GM18951 (cell line): ENCODE measurements around the gene DTX2.
"Not testable (repeated sequence)": the region's sequence is repeated elsewhere in the genome, so short reads cannot be mapped to it uniquely, and the experiment has no call there.

Experiments
- POLR2A ChIP-seq: IDR thresholded peaks from 4 replicates; pipeline ENCODE4 v1.6.1; 2011; ENCODE audit warnings: mild to moderate bottlenecking; ENCODE audit not compliant: insufficient read length, insufficient read depth; ENCODE audit errors: extremely low read depth
- in situ Hi-C: fragments of 300-500 bp; cut with MboI; formaldehyde crosslinking; loops from one replicate; pipeline ENCODE4 v1.12.0; 2022; ENCODE audit warnings: low sequenced_read_pairs, mixed read lengths, inconsistent platforms; ENCODE audit not compliant: unreplicated experiment

Gene DTX2

DNA sequence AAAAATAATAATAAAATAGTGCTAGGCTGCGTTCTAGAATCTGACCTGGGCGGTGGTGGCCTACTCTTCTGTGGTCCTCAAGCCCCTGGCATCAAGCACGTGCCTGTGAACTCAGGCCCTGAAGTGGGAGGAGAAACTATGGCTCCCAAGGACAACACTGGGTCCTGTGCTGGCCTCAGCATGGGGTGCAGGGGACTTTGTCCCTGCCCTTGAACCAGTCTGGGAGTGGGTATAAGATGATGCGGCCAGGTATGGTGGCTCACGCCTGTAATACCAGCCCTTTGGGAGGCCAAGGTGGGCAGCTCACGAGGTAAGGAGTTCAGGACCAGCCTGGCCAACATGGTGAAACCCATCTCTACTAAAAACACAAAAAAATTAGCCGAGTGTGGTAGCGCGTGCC lies 31.3 kb upstream of the DTX2 start:
- in situ Hi-C loops, result loop anchor here (25.0 kb wide), 1 partner anchor 182 kb away; no protein-coding TSS in a partner anchor
- TF ChIP-seq POLR2A, result no peak

- in situ Hi-C loops, result loop anchor here (25.0 kb wide), 1 partner anchor 181 kb away; no protein-coding TSS in a partner anchor
- no peak for TF ChIP-seq POLR2A
Observed at GRCh38 chr7:76430836-76431235, 30.7 kb upstream of the DTX2 start.

GRCh38 chr7:76437873-76438272 lies 23.6 kb upstream of the DTX2 start:
- in situ Hi-C loops, result loop anchor here (25.0 kb wide), 1 partner anchor 174 kb away; no protein-coding TSS in a partner anchor

DNA sequence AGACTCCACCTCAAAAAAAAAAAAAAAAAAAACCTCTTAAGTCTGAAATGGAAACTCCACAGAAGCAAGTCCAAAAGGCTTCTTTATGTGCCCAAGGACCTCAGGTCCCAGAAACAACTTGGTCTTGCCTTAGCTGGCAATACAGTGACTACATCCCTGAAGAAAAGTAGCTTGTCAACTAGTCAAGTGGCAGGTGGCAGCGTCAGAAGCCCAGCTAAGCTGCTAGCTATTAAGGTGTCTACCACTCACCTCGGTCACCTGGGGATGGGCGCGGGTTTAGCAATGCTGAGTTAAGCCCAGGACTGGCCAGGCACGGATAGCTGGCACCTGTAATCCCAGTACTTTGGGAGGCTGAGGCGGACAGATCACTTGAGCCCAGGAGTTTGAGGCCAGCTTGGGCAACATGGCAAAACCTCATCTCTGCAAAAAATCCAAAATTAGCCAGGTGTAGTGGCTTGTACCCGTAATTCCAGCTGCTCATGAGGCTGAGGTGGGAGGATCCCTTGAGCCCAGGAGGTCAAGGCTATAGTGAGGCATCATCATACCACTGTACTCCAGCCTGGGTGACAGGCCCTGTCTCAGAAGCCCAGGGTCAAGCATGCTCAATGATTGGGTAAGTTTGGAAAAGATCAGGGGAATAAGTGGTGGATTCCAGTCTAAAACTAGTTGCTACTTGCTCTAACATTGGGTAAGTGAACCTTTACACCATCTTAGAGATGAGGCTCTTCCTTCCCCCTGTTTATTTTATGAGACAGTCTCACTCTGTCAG lies 22.2 kb upstream of the DTX2 start:
- in situ Hi-C loops, result loop anchor here (25.0 kb wide), 1 partner anchor 173 kb away; no protein-coding TSS in a partner anchor

GRCh38 chr7:76440404-76440803 lies 21.1 kb upstream of the DTX2 start:
- in situ Hi-C loops, result loop anchor here (25.0 kb wide), 1 partner anchor 172 kb away; no protein-coding TSS in a partner anchor

DNA sequence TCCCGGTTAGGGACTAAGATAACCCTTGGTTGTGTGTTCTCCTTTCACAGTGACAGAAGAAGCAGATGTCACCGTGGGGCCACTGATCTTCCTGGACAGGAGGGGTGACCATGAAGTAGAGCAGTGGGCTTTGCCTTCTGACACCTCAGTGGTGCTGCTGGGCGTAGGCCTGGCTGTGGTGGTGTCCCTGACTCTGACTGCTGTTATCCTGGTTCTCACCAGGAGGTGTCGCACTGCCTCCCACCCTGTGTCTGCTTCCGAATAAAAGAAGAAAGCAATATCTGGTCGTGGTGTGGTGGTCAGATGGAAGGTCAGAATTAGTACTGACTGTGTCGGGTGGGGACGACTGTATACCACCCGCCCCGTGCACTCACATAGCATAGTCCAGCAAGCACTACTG lies 19.7 kb upstream of the DTX2 start:
- in situ Hi-C loops, result loop anchor here (25.0 kb wide), 1 partner anchor 171 kb away; no protein-coding TSS in a partner anchor

- in situ Hi-C loops, result loop anchor here (25.0 kb wide), 1 partner anchor 169 kb away; no protein-coding TSS in a partner anchor
Observed at GRCh38 chr7:76442664-76443446, 18.7 kb upstream of the DTX2 start.

- in situ Hi-C loops, result loop anchor here (25.0 kb wide), 1 partner anchor 168 kb away; no protein-coding TSS in a partner anchor
Observed at GRCh38 chr7:76443846-76444245, 17.7 kb upstream of the DTX2 start.

DNA sequence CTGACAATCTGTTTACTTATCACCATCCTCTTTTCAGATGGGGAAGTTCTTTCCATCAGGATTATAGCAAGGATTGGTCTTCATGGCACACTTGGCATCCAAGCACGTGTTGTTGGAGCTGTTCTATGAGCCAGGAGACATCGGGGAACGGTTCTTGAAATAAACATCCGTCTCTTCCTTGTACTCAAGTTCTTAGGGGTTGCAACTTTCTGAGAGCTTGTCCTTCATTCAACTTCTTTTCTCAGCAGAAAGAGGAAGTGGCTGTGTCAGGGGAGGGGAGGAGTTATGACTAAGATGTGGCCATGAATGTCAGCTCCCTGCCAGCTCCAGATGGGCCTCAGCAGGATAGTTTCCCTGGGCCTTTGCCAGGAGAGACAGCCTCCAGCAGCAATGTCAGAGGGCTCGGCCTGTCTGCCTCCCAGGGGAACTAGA lies 15.9 kb upstream of the DTX2 start:
- in situ Hi-C loops, result loop anchor here (25.0 kb wide), 1 partner anchor 167 kb away; no protein-coding TSS in a partner anchor

DNA sequence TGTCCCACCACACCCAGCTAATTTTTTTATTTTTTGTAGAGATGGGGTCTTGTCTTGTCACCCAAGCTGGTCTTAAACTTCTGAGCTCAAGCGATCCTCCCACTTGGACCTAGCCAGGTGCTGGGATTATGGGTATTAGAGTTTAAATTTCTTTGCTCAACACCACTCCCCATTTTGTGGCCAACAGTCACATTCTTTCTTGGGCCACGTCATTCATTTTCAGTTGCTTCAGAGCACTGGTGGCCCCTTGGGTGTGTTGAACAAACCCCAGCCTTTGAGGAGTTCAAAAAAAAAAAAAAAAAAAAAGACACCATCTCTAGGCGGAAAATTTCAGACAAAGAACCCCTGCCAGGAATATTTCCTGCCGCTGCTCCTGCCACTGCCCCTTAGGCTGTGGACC lies 4.5 kb upstream of the DTX2 start:
- in situ Hi-C loops, result not testable (repeated sequence)

DNA sequence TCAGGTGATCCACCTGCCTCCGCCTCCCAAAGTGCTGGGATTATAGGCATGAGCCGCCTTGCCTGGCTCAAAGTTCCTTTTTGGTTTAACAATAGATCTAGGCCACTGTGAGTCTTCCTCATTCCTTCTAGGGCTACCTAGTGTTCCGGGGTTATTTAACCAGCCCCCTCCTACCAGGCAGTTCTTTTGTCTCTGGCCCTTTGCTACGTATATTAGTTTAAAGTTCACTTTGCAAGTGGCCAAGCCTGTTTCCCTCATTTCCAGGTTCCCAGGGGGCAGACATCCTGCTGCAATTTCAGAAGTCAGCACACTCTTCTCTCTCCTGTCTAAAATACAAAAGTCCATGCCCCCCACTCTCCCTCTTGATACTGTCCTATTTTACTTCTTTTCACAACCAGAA lies 3.0 kb upstream of the DTX2 start:
- in situ Hi-C loops, result not testable (repeated sequence)

- in situ Hi-C loops, result not testable (repeated sequence)
Observed at GRCh38 chr7:76460767-76461166, 742 bp upstream of the DTX2 start.

DNA sequence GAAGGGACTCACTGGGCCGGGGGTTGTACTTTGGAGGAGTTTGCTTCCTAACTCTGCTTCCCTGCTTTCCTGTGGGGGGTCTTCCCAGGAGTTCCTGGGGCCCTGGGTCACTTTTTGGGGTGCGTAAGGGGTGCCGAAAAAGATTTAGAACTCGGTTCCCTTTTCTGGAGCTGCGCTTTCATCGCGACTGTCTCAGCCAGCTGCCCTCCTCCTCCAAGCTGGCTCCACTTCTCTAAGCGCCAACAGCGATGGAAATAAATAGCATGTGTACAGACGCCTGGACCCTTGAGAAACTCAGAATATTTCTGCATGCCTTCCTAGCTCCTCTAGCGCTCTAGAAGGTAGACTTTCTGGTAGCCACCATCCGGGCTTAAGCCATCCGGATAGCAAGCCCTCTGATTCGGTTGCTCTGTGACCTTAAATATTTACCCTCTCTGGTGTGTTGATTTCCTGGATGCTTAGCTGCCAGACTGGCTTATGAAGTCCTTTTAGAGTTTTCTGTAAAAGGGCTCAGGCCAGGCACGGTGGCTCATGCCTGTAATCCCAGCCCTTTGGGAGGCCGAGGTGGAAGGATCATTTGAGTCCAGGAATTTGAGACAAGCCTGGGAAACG lies 868 bp downstream of the DTX2 start:
- in situ Hi-C loops, result not testable (repeated sequence)

DNA sequence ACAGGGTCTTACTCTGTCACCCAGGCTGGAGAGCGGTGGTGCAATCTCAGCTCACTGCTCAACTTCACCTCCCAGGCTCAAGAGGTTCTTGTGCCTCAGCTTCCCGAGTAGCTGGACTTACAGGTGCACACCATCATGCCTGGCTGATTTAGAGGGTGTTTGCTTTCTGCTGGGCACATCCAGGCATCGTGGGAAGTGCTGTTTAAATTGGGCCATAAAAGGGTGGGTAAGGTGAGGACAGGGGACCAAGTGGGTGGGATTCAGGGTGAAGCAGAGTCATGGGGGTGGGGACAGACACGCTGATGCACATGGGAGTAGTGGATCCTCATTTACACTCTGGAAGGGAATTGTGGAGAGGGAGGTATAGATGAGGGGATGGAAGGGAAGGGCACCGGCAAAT lies 3.5 kb downstream of the DTX2 start:
- in situ Hi-C loops, result not testable (repeated sequence)

GRCh38 chr7:76465950-76466349 lies 4.4 kb downstream of the DTX2 start:
- in situ Hi-C loops, result not testable (repeated sequence)

- in situ Hi-C loops, result not testable (repeated sequence)
Observed at GRCh38 chr7:76467743-76468404, 6.4 kb downstream of the DTX2 start.

DNA sequence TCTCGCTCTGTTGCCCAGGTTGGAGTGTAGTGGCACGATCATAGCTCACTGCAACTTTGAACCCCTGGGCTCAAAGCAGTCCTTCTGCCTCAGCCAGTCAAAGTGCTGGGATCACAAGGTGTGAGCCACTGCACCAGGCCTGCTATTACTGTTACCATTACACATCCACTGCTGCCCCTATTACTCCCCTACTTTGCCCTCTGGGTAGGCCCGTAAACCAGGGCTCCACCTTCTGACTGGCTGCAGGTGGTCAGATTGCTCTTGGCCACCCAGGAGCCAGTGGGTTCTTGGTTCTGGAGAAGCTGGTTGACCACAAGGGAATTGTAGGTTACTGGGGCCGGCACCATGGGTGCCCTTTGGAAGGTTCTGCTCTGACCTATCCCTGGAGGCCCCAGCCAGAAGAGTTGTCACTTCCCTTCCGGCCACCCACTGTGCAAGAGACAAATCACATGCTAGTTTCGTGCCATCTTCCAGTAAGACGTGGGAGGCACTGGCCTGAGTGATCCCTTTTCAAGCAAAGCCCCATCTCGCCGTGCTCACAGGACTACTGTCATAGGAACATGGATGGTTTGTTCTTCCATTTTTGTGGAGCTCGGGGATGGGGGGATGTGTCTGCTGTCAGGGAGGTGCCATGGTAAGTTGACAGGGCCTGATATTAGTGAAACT lies 10.2 kb downstream of the DTX2 start:
- in situ Hi-C loops, result not testable (repeated sequence)

GRCh38 chr7:76473097-76473496 lies 11.6 kb downstream of the DTX2 start:
- in situ Hi-C loops, result not testable (repeated sequence)

DNA sequence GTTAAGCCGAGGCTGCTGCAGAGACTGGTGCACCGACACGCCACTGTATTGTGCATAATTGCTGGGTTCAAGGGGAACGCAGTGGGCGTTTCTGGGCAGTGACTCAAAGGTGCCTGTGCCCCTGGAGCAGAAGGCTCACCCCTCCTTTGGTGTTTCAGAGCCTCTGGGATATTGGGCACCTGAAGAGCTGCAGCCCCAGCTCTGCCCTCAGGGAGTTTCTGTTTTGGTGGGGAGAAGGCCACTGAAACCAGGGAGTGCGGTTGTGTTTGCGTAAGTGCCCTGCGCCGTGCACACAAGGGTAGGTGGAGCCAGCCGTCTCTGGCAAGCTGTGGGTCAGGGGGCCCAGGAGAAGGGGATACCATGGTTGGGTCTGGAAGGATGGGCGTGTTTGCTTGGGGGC lies 14.8 kb downstream of the DTX2 start:
- in situ Hi-C loops, result not testable (repeated sequence)
